LNCAP (cell line): Measurements from ENCODE around the gene ZCCHC3.

ENCODE experiments used
- TF ChIP-seq, protein P1 (sequence below): fragments of 450-650 bp; IDR thresholded peaks from 2 replicates; pipeline ENCODE4 v1.5.1; 2017; ENCODE audit warnings: mild to moderate bottlenecking

The ZCCHC3 gene

DNA sequence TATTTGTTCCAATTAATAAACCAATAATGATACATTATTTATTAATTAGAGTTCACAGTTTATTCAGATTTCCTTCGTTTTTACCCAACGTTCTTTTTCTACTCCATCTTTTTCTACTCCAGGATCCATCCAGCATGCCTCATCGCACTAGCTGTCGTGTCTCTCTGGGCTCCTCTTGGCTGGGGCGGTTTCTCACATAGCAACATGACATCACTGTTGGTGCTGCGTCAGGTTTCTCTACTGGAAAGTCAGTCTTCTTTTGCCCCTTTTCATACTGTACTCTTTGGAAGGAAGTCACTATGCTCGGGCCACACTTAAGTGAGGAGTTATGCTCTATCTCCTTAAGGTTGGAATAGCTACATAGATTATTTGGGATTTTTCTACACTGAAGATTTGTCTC lies 14.2 kb downstream of the ZCCHC3 start:
- TF ChIP-seq, protein P1, sequence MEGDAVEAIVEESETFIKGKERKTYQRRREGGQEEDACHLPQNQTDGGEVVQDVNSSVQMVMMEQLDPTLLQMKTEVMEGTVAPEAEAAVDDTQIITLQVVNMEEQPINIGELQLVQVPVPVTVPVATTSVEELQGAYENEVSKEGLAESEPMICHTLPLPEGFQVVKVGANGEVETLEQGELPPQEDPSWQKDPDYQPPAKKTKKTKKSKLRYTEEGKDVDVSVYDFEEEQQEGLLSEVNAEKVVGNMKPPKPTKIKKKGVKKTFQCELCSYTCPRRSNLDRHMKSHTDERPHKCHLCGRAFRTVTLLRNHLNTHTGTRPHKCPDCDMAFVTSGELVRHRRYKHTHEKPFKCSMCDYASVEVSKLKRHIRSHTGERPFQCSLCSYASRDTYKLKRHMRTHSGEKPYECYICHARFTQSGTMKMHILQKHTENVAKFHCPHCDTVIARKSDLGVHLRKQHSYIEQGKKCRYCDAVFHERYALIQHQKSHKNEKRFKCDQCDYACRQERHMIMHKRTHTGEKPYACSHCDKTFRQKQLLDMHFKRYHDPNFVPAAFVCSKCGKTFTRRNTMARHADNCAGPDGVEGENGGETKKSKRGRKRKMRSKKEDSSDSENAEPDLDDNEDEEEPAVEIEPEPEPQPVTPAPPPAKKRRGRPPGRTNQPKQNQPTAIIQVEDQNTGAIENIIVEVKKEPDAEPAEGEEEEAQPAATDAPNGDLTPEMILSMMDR, result no peak

GRCh38 chr20:312067-312466 lies 14.7 kb downstream of the ZCCHC3 start:
- TF ChIP-seq, protein P1, result no peak

DNA sequence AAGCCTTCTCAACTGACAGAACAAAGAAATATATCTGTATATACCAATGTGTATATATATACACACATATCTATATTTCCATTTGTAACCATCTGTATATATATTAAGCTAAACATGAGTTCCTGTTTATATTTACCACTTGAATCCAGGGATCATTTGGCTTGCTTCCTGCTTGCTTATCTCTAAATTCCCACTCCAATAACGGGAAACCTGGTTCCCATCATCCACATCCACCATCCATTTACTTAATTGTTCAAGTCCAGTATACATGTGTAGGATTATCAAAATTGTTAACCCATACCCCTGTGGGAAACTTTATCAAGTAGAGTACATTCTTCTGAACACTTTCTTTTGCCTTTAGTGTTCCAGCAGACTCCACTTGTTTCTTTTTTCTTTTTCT lies 15.5 kb downstream of the ZCCHC3 start:
- TF ChIP-seq, protein P1, result no peak

- TF ChIP-seq, protein P1, result no peak
Observed at GRCh38 chr20:313402-313801, 16.0 kb downstream of the ZCCHC3 start.

GRCh38 chr20:313948-314347 lies 16.6 kb downstream of the ZCCHC3 start:
- TF ChIP-seq, protein P1, result no peak

- TF ChIP-seq, protein P1, result no peak
Observed at GRCh38 chr20:316316-317068, 19.1 kb downstream of the ZCCHC3 start.

GRCh38 chr20:324177-325044 lies 27.0 kb downstream of the ZCCHC3 start:
- TF ChIP-seq, protein P1, result no peak
